Measurements from ENCODE around the gene SBSN.

GRCh38 chr19:35563207-35563829 is 35.2 kb upstream of the SBSN start, which contains the start of gene ATP4A:
- TF ChIP-seq CTCF (IDR thresholded peaks at IDR 0.05) (no peak), POLR2A (IDR thresholded peaks at IDR 0.05) (no peak)
